ENCODE results near the gene FNDC11.

FNDC11 gene, protein sequence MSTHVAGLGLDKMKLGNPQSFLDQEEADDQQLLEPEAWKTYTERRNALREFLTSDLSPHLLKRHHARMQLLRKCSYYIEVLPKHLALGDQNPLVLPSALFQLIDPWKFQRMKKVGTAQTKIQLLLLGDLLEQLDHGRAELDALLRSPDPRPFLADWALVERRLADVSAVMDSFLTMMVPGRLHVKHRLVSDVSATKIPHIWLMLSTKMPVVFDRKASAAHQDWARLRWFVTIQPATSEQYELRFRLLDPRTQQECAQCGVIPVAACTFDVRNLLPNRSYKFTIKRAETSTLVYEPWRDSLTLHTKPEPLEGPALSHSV

DNA sequence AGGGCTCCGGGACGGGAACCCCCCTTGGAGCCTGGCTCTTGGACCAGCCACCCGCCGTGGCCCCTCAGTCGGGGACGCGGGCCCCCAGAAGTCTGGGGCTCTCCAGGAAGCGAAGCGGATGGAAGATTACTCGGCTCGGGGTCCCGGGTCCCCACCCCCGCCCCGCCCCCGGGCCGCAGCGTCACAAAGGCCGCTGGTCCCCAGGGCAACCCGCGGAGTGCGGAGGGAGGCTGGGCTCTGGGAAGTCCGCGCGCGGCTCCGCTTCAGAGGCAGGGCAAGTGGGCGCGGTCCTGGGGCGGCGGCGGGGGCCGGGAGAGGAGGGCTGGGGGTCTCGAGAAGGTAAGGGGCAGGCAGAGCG, at the start of gene FNDC11:
Gene FNDC11 (plus strand): TSS at position 227 of the 358 bp plus-strand sequence. CDS start 1,505 bp downstream, outside the sequence.
- TF ChIP-seq, protein P1, sequence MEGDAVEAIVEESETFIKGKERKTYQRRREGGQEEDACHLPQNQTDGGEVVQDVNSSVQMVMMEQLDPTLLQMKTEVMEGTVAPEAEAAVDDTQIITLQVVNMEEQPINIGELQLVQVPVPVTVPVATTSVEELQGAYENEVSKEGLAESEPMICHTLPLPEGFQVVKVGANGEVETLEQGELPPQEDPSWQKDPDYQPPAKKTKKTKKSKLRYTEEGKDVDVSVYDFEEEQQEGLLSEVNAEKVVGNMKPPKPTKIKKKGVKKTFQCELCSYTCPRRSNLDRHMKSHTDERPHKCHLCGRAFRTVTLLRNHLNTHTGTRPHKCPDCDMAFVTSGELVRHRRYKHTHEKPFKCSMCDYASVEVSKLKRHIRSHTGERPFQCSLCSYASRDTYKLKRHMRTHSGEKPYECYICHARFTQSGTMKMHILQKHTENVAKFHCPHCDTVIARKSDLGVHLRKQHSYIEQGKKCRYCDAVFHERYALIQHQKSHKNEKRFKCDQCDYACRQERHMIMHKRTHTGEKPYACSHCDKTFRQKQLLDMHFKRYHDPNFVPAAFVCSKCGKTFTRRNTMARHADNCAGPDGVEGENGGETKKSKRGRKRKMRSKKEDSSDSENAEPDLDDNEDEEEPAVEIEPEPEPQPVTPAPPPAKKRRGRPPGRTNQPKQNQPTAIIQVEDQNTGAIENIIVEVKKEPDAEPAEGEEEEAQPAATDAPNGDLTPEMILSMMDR (IDR thresholded peaks at IDR 0.05; ENCODE audit: extremely low read depth, missing control alignments) = no peak
- DNase-seq (ENCODE audit: low spot score) = peak; percentile 74

DNA sequence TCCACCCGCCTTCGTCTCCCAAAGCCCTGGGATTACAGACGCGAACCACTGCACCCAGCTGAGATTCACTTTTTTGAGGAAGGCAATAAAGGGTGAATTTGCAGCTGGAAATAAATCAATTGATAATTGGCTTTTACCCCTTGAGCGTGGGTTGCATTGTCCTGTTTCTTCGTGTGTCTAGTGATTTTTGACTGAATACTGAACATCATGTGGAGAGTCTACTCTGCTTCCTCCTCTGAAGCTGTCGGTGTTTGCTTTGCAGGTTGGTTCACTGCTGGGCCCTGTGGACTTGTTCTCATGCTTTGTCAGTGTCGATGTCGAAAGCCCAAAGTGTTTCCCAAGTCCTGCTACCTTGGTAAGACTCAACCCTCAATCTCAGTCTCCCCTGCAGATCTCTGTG, 49.3 kb upstream of the FNDC11 start:
- TF ChIP-seq, protein P1 (IDR thresholded peaks at IDR 0.05; ENCODE audit: extremely low read depth, missing control alignments) = no peak
- no peak for DNase-seq (ENCODE audit: low spot score)

DNA sequence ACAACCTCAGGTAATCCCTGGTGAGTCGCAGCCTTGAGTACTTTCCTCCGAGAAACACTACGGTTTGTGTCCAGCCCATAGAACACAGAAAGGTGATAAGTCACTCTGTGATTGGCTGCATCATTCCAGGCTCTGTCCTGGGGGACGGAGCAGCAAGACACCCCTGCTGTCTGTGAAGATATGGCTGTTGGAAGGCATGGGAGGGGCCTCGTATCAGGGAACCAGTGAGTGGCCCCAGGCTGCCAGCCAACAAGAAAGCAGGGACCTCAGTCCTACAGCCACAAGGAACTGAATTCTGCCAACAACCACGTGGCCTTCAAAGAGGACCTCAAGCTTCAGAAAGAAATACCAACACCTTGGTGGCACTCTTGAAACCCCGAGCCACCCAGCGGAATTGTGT, 48.7 kb upstream of the FNDC11 start:
- no peak for DNase-seq (ENCODE audit: low spot score)
- TF ChIP-seq, protein P1 (IDR thresholded peaks at IDR 0.05; ENCODE audit: extremely low read depth, missing control alignments) = no peak

DNA sequence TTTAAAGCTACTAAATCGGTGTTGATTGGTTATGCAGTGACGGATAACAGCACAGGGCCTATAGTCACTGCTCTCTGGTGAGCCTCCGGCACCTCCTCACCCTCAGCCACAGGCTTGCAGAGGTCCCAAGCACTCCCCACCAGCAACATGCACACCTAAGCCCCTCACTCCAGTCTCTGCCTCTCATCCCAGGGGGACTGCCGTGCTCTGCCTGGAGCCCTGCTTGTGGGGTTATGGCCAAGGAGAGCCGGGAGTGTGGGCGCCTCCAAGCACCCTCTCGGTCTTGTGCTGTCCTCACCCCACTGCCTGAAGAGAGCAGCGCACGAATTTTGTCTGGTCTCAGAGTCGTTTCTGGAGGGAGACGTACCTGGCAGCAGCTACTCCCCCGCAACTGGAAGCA, 48.2 kb upstream of the FNDC11 start:
- no peak for DNase-seq (ENCODE audit: low spot score)
- TF ChIP-seq, protein P1 (IDR thresholded peaks at IDR 0.05; ENCODE audit: extremely low read depth, missing control alignments) = no peak

DNA sequence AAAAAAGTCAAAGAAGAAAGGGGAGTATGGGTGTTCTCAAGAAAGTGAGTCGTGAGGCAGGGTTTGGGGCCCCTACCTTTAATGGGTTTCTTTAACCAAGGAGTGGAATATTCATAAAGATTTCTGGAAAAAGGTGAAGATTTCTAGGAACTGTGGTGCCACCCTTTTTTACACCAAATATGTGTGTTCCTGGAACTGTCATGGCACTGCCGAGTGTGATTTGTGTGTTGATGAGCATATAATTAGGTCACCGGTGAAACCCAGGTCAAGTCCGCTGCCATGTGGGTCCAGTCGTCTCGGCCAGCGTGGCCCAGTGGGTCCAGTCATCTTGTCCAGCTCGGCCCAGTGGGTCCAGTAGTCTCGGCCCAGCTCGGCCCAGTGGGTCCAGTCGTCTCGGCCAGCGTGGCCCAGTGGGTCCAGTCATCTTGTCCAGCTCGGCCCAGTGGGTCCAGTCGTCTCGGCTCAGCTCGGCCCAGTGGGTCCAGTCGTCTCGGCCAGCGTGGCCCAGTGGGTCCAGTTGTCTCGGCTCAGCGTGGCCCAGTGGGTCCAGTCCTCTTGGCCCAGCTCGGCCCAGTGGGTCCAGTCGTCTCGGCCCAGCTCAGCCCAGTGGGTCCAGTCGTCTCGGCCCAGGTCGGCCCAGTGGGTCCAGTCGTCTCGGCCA, 46.7 kb upstream of the FNDC11 start:
- no peak for DNase-seq (ENCODE audit: low spot score)
- TF ChIP-seq, protein P1 (IDR thresholded peaks at IDR 0.05; ENCODE audit: extremely low read depth, missing control alignments) = no peak

DNA sequence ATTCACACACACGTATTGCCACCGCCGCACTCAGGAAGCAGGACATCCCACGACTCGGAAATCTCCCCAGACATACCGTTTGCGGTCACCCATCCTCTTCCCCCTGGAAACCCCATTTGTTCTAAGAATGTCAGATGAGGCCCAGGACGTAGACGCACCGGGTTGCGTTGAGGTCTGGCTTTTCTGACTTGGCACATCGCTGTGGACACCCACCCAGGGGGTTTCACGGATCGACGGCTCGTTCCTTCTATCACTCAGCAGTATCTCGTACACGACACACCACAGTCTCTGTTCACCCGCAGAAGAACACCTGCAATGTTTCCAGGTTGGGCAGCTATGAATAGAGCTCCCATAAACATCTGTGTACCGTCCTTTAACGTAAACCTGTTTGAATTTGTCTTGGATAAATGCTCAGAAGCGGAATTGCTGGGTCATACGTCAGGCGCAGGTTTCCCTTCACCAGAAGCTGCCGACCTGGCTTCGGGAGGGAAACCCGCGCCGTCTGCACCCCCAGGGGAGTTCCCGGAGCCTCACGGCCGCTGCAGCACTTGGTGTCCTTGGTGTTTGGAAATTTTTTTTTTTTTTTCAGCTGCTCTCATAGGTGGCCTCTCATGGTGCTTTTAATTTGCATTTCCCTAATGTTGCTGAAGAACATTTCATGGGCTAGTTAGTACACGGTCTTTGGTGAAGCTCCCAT, 45.7 kb upstream of the FNDC11 start:
- TF ChIP-seq, protein P1 (IDR thresholded peaks at IDR 0.05; ENCODE audit: extremely low read depth, missing control alignments) = no peak
- no peak for DNase-seq (ENCODE audit: low spot score)

DNA sequence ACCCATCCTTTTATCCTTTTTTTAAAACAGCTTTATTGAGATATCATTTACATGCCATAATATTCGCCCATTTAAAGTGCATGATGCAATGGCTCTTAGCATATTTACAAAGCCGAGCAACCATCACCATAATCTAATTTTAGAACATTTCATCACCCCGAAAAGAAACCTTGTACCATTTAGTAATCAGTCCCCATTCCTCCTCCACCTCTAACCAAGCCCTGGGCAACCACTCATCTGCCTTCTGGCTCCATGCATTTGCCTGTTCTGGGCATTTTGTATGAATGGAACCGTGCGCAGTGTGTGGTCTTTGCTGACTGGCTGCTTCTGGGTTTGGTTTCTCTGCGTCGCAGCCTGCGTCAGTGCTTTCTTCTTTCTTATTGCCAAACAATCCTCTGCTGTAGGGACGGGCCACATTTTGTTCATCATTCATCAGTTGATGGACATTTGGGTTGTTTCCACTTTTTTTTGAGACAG, 44.8 kb upstream of the FNDC11 start:
- DNase-seq (ENCODE audit: low spot score) = no peak
- TF ChIP-seq, protein P1 (IDR thresholded peaks at IDR 0.05; ENCODE audit: extremely low read depth, missing control alignments) = no peak

All from GM20000 (cell line).